Measurements from ENCODE around the gene TRIM4. TPM values are rescaled to one million over a fixed set of nuclear protein-coding genes. Genes with fewer than 3 reads are reported as not detected.
"Not testable (repeated sequence)": the region's sequence is repeated elsewhere in the genome, so short reads cannot be mapped to it uniquely, and the experiment has no call there.

The TRIM4 gene
- total RNA-seq, 2 experiments from 2014 or later = 28.9 to 29.5 TPM

DNA sequence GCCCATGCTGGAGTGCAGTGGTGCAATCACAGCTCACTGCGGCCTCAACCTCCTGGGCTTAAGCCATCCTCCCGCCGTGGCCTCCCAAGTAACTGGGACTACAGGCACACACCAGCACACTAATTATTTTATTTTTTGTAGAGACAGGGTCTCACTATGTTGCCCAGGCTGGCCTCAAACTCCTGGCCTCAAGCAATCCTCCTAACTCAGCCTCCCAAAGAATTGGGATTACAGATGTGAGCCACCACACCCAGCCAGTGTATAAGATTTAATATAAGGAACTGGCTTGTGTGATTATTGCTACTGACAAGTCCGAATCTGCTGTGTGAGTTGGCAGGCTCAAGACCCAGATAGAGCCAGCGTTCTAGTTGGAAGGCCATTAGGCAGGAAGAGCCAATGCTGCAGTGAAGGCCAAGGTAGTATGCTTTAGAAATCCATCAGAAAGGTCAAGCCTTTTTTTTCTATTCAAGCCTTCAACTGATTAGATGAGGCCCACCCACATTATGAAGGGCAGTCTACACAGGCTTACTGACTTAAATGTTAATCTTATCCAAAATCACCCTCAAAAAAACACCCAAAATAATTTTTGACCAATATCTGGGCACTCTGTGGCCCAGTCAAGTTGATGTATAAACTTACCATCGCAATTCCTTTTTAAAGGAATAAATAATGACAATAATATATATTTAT is 19.4 kb downstream of the TRIM4 start:
- no peak for DNase-seq
- H3K27me3 Mint-ChIP-seq = no peaks in the 10 kb centered on the region
- POLR2A ChIA-PET = no interaction called here
- peaks cover 12% of the 10 kb centered on the region for H3K4me1 Mint-ChIP-seq
- peaks cover 61% of the 10 kb centered on the region for H3K36me3 Mint-ChIP-seq (ENCODE audit: low read depth)
- H3K27ac Mint-ChIP-seq = no peak overlapping the region
- H3K9me3 Mint-ChIP-seq = no peaks in the 10 kb centered on the region
- H3K4me3 Mint-ChIP-seq = no peak overlapping the region
- CTCF ChIA-PET = no interaction called here

DNA sequence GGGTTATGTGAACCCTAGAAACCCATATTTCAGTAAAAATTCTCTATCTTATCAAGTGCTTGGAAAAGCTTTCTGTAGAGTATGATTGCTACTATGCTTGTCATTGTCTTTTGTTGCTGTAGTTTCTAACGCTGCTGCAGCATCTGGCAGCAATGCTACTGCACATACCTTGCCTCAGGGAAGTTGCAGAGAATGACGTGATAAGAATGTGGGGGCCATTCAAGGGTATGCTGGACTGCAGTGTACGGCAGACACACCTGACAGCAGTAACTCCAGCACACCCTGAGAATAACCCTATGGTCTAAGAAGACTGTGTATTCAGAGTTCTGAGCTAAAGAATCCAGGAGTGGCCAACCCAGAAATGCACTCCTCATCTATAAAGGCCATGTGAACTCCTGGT is 20.5 kb downstream of the TRIM4 start:
- H3K4me1 Mint-ChIP-seq = peaks cover 12% of the 10 kb centered on the region
- ChIA-PET CTCF (no interaction called here), POLR2A (no interaction called here)
- no peak for DNase-seq
- H3K27me3 Mint-ChIP-seq = no peaks in the 10 kb centered on the region
- no peak overlapping the region for H3K27ac Mint-ChIP-seq
- no peak overlapping the region for H3K4me3 Mint-ChIP-seq
- peaks cover 53% of the 10 kb centered on the region for H3K36me3 Mint-ChIP-seq (ENCODE audit: low read depth)
- no peaks in the 10 kb centered on the region for H3K9me3 Mint-ChIP-seq

DNA sequence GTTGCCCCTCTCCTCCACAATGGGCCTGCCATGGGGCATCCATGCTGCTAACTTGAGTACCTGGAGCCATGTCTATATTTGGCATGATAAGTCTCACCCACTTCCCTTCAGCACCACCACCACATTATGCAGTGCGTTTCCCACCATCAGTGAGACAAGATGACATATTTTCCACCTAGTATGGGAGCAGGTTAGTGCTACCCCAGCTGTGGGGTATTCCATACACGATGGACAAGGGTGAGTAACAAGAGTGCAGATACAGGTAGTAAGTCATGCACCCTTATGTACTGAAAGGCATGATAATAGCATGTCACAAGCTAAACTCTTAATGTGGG is 21.3 kb downstream of the TRIM4 start:
- Mint-ChIP-seq H3K27me3 (no peaks in the 10 kb centered on the region), H3K4me3 (no peak overlapping the region), H3K9me3 (no peaks in the 10 kb centered on the region), H3K27ac (no peak overlapping the region), H3K36me3 (ENCODE audit: low read depth) (peaks cover 50% of the 10 kb centered on the region), H3K4me1 (peaks cover 12% of the 10 kb centered on the region)
- ChIA-PET POLR2A (no interaction called here), CTCF (no interaction called here)
- no peak for DNase-seq

DNA sequence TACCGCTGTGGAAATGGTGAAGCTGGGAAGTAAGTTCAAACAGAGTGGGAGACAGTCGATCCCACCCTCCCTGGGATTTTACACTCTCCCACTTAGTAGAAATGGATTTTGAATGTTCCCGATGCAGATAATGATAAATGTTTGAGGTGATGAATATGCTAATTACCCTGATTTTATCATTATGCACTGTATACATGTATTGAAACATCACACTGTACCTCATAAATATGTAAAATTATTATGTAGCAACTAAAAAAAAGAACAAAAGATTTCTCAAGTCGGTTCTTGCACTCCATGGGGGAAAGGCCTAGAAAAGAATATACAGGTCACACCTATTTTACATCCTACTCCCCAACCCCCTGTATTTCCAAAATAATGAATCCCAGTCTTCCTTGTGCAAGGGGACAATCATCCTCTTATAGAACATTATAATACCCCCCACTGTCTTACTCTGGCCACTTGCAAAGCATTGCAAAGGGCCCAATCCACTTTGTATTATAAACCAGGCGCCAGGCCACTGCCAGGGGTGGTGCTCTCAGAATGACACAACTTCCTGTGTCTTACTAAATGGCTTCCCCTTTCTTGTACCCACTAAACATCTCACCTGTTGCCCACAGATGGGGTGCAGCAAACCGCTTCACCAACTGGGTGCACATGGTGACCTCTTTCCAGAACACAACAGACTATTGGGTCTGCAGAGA is 21.9 kb downstream of the TRIM4 start:
- Mint-ChIP-seq H3K4me3 (no peak overlapping the region), H3K4me1 (peaks cover 12% of the 10 kb centered on the region), H3K27ac (no peak overlapping the region), H3K27me3 (no peaks in the 10 kb centered on the region), H3K9me3 (no peaks in the 10 kb centered on the region), H3K36me3 (ENCODE audit: low read depth) (peaks cover 50% of the 10 kb centered on the region)
- ChIA-PET CTCF (no interaction called here), POLR2A (no interaction called here)
- no peak for DNase-seq

DNA sequence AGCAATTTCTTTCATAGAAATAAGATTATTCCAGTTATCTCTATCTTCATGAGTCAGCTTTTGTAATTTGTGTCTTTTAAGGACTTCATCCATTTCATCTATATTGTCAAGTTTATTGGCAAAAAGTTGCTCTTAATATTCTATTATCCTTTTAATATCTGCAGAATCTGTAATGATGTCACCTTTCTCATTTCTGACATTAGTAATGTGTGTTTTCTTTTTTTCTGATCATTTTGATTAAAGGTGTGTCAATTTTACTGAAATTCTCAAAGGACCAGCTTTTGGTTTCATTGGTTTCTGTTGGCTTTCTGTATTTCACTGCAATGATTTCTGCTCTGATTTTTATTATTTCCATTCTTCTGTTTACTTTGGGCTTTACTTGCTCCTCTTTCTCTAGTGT is 24.6 kb downstream of the TRIM4 start:
- Mint-ChIP-seq H3K4me3 (no peak overlapping the region), H3K27me3 (no peaks in the 10 kb centered on the region), H3K27ac (no peak overlapping the region), H3K36me3 (ENCODE audit: low read depth) (peaks cover 53% of the 10 kb centered on the region), H3K4me1 (peaks cover 12% of the 10 kb centered on the region), H3K9me3 (no peaks in the 10 kb centered on the region)
- CTCF ChIA-PET = interaction anchor here (0.9 kb wide), 1 partner anchor 85 kb away, joined by 3 read pairs; no protein-coding TSS in a partner anchor
- POLR2A ChIA-PET = interaction anchor here (0.5 kb wide), 1 partner anchor 23 kb away, joined by 4 read pairs; no protein-coding TSS in a partner anchor
- DNase-seq = no peak

DNA sequence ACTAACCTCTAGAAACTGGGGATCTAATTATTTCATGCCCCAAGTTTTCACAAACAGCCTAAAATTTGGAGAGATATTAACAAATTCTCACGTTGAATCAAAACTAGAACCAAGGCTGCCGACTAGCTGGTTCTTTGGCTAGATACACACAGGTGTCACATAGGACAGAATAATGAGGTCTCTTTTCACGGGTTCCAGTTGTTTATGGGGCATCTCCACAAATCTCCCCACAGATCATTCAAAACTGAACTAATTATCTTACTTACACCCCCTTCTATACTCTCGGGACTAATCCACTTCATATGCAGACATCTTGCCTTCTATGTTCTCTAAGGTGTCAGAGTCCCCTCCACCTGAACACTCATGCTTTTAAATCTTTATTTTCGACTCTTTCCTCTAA is 26.1 kb downstream of the TRIM4 start:
- CTCF ChIA-PET = no interaction called here
- peaks cover 49% of the 10 kb centered on the region for H3K36me3 Mint-ChIP-seq (ENCODE audit: low read depth)
- H3K27ac Mint-ChIP-seq = no peak overlapping the region

DNA sequence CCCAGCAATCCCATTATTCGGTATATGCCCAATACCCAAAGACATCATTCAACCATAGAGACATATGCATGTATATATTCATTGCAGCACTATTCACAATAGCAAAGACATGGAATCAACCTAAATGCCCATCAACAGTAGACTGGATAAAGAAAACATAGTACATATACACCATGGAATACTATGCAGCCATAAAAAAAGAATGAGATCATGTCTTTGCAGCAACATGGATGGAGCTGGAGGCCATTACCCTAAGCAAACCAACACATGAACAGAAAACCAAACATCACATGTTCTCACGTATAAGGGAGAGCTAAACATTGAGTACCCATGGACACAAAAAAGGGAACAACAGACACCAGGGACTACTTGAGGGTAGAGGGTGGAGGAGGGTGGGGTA is 29.0 kb downstream of the TRIM4 start:
- POLR2A ChIA-PET, H3K9me3 Mint-ChIP-seq, CTCF ChIA-PET, H3K4me3 Mint-ChIP-seq, H3K4me1 Mint-ChIP-seq, DNase-seq, H3K27me3 Mint-ChIP-seq, H3K27ac Mint-ChIP-seq: not testable (repeated sequence)
- H3K36me3 Mint-ChIP-seq (ENCODE audit: low read depth) = peaks cover 43% of the 10 kb centered on the region

More for the DNA sequence above, 26.1 kb downstream of the TRIM4 start:
- Mint-ChIP-seq H3K9me3 (no peaks in the 10 kb centered on the region), H3K4me1 (peaks cover 9% of the 10 kb centered on the region), H3K27me3 (no peaks in the 10 kb centered on the region), H3K4me3 (no peak overlapping the region)
- DNase-seq = no peak
- POLR2A ChIA-PET = no interaction called here

DNA sequence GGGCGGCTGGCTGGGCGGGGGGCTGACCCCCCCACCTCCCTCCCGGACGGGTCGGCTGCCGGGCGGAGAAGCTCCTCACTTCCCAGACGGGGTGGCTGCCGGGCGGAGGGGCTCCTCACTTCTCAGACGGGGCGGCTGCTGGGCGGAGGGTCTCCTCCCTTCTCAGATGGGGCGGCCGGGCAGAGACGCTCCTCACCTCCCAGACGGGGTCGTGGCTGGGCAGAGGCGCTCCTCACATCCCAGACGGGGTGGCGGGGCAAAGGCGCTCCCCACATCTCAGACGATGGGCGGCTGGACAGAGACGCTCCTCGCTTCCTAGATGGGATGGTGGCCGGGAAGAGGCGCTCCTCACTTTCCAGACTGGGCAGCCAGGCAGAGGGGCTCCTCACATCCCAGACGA is 31.0 kb downstream of the TRIM4 start:
- POLR2A ChIA-PET, H3K4me1 Mint-ChIP-seq, H3K27ac Mint-ChIP-seq, H3K9me3 Mint-ChIP-seq, H3K27me3 Mint-ChIP-seq, DNase-seq, H3K4me3 Mint-ChIP-seq, CTCF ChIA-PET: not testable (repeated sequence)
- H3K36me3 Mint-ChIP-seq (ENCODE audit: low read depth) = peaks cover 39% of the 10 kb centered on the region

DNA sequence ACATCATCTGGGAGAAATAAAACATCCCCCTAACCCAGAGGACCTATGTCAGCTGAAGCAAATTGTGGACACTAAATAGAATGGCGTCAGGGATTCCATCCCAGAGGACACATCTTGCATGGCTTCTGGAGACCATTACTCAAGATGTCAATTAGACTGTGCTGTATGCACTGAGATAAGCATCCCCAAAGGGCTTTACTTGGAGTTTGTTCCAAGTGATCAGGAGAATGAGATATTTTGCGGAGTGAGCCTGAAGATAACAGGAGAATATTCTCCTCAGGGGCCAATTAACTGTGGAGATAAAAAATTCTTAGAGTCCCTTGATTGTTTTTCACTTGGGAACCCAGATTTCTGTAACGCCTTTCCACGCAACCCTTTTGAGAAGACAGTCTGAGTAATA is 38.0 kb downstream of the TRIM4 start:
- Mint-ChIP-seq H3K27ac (no peak overlapping the region), H3K4me1 (no peaks in the 10 kb centered on the region), H3K4me3 (no peak overlapping the region), H3K27me3 (no peaks in the 10 kb centered on the region), H3K36me3 (ENCODE audit: low read depth) (no peaks in the 10 kb centered on the region), H3K9me3 (no peaks in the 10 kb centered on the region)
- no peak for DNase-seq
- POLR2A ChIA-PET = no interaction called here
- CTCF ChIA-PET = no interaction called here

DNA sequence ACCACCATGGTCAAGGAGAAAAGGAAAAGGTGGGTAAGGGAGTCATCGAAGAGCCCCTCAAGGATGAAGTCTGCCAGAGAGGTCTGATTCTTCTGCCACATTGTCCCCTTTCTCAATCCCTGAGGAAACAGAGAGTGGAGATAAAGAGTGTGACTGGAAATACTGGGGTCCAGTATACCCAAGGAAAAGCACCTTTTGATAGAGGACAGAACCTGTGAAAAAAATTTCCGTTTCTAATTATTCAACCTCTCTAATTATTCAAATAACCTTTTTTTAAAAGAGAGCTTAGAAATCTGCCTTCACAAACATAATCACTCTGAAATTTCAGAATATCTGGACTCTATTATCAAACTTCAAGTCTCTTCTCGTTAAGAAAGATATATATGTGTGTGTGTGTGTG is 42.4 kb downstream of the TRIM4 start, which contains the start of gene OR2AE1:
Gene OR2AE1 (minus strand): TSS at position 101 of the 400 bp plus-strand sequence. CDS start 0 bp downstream, at position 101.
- Mint-ChIP-seq H3K27ac (no peak within 1 kb of the TSS), H3K27me3 (no peaks in the 10 kb centered on the region), H3K4me1 (no peaks in the 10 kb centered on the region), H3K9me3 (no peaks in the 10 kb centered on the region), H3K36me3 (ENCODE audit: low read depth) (no peaks in the 10 kb centered on the region), H3K4me3 (no peak within 1 kb of the TSS)
- DNase-seq = no peak
- ChIA-PET CTCF (no interaction called here), POLR2A (no interaction called here)

DNA sequence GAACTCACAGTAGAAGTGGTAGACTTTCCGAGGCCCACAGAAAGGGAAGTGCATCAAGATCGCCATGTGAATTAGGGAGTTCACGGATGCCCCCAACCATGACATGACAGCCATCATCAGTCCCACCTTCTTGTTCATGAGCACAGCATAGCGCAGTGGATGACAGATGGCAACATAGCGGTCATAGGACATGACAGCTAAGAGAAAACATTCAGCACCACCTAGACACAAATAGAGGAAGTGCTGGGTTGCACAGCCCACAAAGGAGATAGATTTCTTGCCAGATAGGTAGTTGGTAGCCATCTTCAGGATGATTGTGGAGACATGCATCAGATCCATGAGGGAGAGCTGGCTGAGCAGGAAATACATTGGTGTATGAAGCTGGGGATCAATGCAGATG is 42.8 kb downstream of the TRIM4 start:
- Mint-ChIP-seq H3K36me3 (ENCODE audit: low read depth) (no peaks in the 10 kb centered on the region), H3K27ac (no peak overlapping the region), H3K27me3 (no peaks in the 10 kb centered on the region), H3K4me1 (no peaks in the 10 kb centered on the region), H3K9me3 (no peaks in the 10 kb centered on the region), H3K4me3 (no peak overlapping the region)
- no peak for DNase-seq
- ChIA-PET CTCF (interaction anchor here (0.7 kb wide), 1 partner anchor 563 kb away, joined by 3 read pairs; no protein-coding TSS in a partner anchor), POLR2A (no interaction called here)

DNA sequence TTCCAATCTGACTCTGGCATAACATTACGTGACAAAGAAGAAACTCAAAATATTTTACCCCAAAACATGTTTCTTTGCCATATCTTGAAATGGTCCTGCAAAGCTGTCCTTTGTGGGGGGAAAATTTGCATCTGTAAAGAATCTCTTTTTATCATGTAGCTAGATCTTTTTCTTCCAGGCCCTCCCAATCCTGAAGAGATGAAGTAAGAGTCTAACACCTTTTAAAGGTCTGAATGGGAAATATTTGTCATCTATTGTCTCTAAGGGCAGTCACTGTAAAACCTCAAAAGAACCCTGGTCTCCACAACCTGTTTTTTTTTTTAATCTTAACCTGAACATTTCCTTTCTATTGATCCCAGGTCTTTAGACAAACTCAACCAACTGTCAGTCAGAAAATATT is 51.1 kb downstream of the TRIM4 start:
- H3K9me3 Mint-ChIP-seq = no peaks in the 10 kb centered on the region
- peaks cover 29% of the 10 kb centered on the region for H3K27me3 Mint-ChIP-seq
- H3K27ac Mint-ChIP-seq = no peak overlapping the region
- CTCF ChIA-PET = no interaction called here
- DNase-seq = no peak
- no peaks in the 10 kb centered on the region for H3K36me3 Mint-ChIP-seq (ENCODE audit: low read depth)
- no peak overlapping the region for H3K4me3 Mint-ChIP-seq
- POLR2A ChIA-PET = no interaction called here
- H3K4me1 Mint-ChIP-seq = no peaks in the 10 kb centered on the region

DNA sequence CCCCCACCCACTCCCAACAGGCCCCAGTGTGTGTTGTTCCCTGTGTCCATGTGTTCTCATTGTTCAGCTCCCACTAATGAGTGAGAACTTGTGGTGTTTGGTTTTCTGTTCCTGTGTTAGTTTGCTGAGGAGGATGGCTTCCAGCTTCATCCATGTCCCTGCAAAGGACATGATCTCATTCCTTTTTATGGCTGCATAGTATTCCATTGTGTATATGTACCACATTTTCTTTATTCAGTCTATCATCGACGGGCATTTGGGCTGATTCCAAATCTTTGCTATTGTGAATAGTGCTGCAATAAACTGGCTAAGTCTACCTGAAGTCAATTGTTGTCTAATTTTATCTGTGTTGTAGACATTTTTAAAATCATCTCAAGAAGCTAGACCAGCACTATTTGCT is 51.9 kb downstream of the TRIM4 start:
- H3K36me3 Mint-ChIP-seq (ENCODE audit: low read depth); H3K4me3 Mint-ChIP-seq; H3K4me1 Mint-ChIP-seq; POLR2A ChIA-PET; H3K27ac Mint-ChIP-seq; DNase-seq; H3K9me3 Mint-ChIP-seq; CTCF ChIA-PET: not testable (repeated sequence)
- H3K27me3 Mint-ChIP-seq = peaks cover 34% of the 10 kb centered on the region

DNA sequence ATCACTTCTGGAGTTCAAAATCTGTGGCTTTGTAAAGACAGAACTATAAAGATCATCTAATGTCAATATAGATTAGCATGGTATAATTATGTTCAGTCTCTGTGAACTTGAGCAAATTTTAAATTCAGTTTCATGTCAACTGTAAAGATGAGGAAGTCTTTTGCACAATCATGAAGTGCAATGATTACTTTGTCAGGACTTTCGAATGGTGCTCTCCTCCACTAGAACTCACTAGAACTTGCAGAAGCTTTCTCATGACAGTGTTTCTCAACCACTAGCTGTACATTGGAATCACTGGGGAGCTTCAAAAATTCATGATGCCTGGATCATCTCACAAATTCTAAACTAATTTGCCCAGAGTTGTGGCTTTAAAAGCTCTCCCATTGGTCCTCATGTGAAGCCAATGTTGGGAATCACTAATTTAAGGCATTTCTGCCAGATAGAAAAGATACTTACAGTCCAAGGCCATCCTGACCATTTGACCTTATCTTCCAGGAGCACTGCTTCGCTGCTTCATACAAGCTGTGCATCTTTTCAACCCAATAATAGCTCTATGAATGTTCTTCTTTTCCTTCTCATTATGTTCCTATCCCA is 55.4 kb downstream of the TRIM4 start:
- DNase-seq = no peak
- H3K27ac Mint-ChIP-seq = no peak overlapping the region
- POLR2A ChIA-PET = interaction anchor here (0.6 kb wide), 1 partner anchor 42 kb away, joined by 3 read pairs; no protein-coding TSS in a partner anchor
- H3K9me3 Mint-ChIP-seq = no peaks in the 10 kb centered on the region
- H3K36me3 Mint-ChIP-seq (ENCODE audit: low read depth) = no peaks in the 10 kb centered on the region
- no peaks in the 10 kb centered on the region for H3K4me1 Mint-ChIP-seq
- no peak overlapping the region for H3K4me3 Mint-ChIP-seq
- H3K27me3 Mint-ChIP-seq = peaks cover 39% of the 10 kb centered on the region
- CTCF ChIA-PET = no interaction called here

All from activated CD4-positive, alpha-beta memory T cell treated with anti-CD3 and anti-CD28 coated beads, Interleukin-2, amount 10 ng/mL, durations not matched to agents 7 days and 5 days (primary cell).